HG02938 (cell line): ENCODE results near the gene C2orf68.
A peak's percentile ranks its signal among the peaks of the same experiment; 100 is the strongest.
"Not testable (repeated sequence)": the region's sequence is repeated elsewhere in the genome, so short reads cannot be mapped to it uniquely, and the experiment has no call there.

Source experiments
- ATAC-seq: cut with Tn5 transposase; IDR thresholded peaks from one replicate; pipeline ENCODE4 v1.9.1; 2021; ENCODE audit warnings: mild to moderate bottlenecking, moderate library complexity; ENCODE audit not compliant: unreplicated experiment

C2orf68 gene

DNA sequence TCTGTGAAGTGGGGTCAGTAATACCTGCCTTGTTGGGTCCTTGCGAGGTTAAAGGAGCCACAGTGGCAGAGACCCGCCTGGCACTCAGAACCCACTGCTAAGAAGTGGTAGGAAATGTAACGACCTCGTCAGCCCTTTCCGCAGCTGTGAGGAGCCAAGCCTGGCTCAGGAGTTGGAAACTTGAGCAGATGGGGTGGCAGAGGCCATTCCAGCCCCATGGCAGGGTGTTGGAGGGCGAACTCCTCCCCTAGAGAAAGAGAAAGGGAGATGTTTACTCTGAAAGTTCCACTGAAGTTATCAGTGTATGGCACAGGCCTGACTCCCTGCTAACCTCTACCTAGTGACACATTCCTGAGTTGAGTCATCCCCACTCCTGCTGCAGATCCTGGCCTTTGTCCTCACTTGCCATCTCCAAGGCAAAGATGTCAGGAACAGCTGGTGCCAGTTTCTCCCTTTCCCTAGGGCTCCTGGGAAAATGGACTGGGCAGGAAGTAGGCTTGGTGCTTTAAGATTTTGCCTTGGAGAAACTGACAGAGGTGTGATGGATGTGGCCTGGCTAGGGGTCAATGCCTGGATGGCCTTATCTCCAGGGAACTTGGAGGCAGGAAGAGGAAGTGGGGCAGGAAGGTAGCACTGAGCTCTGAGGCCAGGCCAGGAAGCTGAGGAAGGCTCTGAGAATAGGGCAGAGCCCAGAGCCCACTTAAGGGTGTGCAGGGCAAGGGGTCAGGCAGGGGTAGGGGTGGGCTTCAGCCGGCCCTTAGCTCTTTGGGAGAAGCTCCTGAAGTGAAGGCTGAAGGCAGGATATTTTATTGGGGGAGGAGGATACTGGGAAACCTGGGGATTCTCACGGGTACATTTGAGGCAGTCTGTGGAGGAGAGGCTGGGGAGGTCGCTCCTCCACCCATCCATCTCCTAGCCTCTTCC, 26.7 kb downstream of the C2orf68 start:
- ATAC-seq = peak; percentile 48

DNA sequence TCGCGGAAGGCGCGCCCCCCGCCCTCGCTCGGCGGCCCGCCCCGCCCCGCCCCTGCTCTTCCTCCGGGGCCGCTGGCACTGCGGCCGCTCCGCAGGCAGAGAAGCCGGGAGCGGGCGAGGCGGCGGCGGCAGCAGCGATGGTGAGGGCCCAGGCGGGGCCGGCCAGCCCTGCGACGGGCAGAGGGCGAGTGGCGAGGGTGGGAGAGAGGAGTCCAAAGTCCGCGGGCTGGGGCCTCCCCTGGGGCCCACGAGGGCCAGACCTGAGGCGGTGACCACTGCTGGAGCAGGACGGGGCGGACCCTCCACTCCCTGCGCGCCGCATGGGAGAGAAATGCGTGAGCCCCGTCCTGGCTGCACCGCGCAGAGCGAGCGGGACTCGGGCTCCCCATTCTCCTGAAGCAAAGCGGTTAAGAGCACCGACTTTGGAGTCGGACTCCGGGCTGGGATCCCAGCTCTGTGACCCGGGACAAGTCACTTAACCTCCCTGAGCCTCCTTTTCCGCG, 27.5 kb downstream of the C2orf68 start, which contains the start of gene VAMP5:
VAMP5 (plus strand) TSS at position 78 of the 503 bp plus-strand sequence; CDS start at position 138, 60 bp downstream.
- ATAC-seq = peak; percentile 10

DNA sequence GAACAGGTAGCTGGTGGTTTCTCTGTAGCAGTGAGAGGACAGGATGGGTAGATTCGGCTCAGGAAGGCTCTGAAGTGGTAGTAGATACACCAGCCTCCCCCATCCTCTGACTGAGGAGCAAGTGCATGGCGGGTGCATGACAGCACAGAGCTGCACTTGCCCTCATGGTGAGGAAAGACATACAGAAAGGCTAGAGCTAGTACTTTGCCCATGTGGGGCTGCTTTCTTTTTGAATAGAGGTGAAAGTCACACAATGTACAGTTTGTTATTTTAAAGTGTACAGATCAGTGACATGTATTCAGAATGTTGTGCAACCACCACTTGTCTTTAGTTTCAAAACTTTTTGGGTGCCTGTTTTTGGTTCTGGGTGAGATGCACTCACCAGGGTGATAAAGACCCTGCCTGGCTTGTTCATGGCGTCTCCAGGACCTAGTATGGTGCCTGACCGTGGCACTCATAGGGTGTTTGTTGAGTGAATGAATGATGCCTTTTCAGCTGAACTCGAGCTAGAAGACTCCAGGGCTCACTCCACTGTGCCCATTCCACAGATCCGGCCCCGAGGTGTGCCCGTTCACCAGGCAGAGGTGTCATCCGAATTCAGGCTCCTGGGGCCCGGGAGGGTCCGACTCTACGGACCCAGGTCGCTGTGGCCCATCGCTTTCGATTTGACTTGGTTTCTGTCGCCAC, 28.1 kb downstream of the C2orf68 start:
- ATAC-seq = peak; percentile 50

DNA sequence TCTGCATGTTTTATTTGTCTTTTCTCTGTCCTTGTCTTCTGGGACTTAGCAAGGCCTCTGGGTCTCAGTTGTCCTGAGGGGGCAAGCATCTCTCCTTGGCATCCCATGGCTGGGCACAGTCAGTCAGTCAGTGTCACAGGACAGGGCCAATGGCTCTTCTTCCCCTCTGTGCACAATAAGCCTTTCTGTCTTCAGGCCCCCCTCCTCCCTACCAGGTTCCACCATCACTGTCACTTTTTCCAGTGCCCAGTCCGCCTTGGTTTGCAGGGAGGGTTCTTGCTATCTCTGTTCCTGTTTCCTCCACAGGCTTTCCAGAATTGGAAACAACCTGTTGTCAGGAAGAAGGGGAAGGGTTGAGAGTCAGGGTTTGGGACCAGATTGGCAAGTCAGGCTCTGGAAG, 29.4 kb downstream of the C2orf68 start:
- no peak for ATAC-seq

DNA sequence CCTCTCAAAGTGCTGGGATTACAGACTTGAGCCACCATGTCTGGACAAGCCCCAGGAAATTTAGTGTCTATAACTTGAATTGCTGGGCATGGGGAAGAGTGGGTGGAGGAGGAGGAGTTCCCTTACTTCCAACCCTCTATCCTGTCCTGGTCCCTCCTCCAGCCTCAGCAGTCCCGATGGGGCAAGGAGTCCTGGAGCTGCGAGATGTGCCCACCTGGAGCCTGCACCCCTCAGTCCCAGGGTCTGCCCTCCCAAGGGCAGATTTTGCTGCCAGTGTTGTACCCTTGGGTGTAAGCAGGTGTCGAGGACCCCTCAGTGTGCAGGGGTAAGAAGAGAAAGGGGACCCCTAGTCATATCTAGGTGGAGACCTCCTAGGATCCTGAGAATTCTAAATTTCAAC, 31.7 kb downstream of the C2orf68 start:
- no peak for ATAC-seq

DNA sequence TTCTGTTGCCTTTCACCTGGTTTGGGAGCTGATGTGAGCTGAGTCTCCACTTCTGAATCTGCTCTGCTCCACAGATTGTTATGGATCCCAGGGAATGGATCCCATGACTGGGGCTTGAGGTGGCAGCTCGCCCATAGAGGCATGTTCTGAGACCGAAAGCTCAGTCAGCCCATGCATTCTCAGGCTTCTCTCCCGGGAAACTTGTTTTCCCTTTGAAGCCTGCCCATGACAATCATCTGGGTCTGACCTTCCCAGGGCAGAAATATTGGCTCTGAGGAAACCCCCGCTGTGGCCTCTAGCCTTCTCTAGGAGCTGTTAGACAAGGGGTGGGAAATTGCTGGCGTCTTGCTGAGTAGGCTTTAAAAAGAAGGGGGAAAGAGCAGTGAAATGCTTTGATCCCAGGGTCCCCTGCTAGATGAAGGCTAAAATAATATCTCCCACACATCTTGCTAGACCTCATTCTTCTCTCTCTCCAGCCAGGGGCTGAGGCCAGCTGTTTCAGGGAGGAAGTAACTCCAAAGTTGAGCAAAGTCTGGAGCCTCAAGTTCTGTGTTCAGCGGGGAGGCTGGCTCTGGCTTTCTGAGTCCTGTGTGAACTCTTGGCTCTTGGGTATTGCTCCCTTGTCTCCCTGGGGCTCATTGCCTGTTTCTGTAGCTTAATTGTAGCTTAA, 32.5 kb downstream of the C2orf68 start:
- no peak for ATAC-seq

DNA sequence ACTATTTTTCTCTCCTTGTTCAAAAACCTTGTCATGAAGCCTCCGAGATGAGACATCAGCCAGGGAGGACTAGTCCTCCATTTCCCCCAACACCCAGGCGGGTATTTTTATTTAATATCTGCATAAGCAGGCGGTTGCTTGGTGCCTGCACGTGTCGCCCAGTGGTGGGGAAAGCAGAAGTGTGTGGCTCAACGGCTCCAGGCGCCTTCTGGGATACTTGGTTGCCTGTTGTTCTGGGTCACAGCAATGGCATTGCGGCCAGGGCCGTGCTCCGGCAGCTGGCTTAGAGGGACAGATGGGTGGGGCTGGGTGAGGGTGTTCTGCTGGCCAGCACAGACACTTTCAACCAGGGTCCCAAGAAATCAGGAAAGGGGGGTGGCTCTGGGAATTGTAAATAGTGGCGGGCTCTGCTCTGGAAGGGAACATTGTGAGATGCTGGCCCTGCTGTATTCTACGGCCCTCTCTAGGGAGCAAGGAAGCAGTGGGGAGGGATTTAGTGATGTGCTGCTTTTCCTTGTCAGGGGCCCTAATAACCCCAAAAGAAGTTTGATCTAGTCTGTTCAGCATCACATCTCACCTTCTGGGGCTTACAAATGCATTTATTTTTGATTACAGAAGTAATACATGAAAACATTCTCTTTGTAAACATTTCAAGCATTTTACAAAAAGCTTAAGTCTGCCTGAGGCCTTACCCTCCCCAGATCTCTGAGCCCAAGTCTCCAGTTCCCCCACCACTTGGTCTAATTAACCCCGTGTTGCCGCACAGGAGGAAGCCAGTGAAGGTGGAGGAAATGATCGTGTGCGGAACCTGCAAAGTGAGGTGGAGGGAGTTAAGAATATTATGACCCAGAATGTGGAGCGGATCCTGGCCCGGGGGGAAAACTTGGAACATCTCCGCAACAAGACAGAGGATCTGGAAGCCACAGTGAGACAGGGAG, 33.4 kb downstream of the C2orf68 start:
- peak; percentile 44 for ATAC-seq

DNA sequence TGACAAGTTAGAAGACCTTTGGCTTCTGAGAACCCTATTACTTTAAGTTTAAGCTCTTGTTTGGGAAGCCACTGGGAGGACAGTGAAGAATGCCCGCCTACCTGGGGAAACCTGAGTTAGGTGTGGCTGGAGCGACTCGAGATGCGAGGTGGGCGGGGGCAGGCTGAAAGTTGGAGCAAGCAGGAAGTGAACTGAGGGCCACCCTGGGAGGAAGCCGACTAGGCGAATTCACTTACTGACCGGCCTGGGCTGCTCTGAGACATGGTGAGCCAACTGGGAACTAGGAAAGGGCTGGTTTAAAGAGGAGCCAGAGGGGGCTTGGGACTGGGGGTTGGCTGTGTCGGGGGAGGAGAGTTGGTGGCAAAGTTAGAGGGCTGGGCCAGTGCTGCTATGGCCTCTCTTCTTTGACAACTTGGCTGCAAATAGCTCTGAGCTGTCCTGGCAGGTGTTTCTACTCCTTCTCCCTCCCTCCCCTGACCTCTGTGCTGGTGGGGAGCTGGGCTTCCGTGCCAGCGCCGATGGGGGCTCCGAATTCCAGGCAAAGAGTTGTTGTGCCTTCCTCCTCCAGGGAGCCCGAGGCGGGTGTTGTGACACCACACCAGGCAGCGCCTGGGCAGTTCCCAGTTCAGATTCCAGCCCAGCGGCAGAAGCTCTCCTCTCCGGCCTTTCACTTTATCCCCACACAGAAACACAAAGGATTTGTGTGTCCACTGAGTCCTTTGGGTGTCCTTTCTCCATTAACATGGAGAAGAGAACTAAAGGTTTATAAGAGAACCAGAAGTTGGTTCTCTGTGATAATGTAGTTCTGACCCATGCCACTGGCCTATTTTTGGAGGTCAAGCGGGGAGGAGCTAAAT, 34.3 kb downstream of the C2orf68 start, which contains the start of gene VAMP8:
VAMP8 (plus strand) TSS at position 201 of the 857 bp plus-strand sequence; CDS start at position 262, 61 bp downstream.
- peak; percentile 31 for ATAC-seq

DNA sequence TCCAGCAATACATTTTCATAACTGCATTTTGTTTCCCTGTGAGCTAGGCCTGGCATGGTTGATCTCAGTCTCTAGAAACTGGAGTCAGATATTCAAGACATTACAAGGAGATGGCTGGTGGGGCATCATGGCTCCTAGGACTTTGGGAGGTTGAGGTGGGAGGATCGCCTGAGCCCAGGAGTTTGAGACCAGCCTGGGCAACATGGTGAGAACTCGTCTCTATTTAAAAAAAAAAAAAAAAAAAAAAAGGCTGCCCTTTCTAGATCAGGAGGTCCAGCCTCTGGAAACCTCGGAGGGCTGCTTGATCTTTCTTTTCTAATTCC, 34.8 kb downstream of the C2orf68 start:
- no peak for ATAC-seq

DNA sequence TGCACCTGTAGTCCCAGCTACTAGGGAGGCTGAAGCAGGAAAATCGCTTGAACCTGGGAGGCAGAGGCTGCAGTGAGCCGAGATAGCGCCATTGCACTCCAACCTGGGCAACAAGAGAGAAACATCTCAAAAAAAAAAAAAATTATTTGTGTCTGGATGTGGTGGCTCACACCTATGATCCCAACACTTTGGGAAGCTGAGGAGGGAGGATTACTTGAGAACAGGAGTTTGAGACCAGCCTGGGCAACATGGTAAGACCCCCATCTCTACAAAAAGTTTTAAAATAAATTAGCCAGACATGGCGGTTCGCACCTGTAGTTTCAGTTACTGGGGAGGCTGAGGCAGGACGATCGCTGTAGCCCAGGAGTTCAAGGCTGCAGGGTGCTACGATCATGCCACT, 36.1 kb downstream of the C2orf68 start:
- ATAC-seq = no peak

DNA sequence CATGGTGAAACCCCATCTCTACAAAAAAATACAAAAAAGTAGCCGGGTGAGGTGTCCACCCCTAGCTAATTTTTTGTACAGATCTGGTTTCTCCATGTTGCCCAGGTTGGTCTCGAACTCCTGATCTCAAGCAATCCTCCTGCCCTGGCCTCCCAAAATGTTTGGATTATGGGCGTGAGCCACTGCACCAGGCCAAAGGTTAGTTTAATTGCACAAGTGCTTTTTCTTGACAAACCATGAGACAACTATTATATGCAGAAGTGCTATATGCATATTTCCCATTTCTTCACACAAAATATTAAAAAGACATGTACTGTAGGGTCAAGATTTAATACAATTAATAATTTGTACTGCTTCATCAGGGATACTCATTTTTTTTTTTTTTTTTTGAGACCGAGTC, 45.6 kb downstream of the C2orf68 start:
- ATAC-seq = no peak

DNA sequence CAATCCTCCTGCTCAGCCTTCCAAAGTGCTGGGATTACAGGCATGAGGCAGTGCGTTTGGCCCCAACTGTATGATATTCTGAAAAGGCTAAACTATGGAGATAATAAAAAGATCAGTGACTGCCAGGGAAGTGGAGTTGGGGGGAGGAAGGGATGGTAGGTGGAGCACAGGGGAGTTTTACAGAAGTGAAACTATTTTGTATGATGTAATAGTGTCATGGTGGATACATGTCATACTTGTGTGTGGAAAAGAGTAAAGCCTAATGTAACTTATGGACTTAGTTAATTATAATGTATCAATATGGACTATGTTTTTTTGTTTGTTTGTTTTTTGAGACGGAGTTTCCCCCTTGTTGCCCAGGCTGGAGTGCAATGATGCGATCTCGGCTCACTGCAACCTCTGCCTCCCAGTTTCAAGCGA, 47.7 kb downstream of the C2orf68 start:
- no peak for ATAC-seq

DNA sequence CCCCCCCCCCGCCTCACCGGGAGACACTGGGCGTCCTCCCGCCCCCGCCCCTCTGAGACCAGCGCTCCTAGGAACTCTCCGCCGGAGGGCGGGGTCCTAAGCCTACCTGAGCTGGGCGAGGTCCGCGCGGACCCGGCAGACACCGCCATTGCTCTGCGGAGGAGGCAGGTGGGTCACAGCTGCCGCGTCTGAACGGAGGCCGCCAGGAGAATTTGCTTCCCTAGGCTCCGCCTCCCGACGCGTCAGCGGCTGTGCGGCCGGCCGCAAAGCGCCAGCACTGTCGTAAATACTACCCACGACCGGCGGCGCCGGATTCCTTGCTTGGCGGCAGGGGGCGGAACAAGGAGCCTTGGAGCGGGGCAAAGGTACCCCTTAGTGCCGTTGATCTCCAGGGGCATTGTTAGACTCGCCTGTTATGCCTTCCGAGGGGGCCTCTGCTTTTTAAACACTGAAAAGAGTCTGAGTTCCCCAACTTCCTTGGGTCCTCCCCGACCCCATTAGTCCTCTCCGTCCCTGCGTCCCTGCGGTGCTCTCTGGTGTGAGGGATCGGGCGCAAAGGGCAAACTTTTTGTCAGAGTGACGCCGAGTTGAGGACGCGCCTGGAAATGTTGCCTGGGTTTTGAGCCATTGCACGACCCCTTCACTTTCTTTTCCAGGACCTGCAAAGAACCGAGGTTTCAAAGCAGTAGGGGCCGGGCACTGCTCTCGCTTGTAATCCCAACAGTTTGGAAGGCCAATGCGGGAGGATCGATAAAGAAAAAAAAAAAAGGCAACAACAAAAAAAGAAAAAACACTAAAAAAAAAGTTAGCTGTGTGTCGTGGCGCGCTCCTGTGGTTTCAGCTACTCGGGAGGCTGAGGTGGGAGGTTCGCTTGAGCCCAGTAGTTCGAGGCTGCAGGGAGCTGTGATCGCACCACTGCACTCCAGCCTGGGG, 50.3 kb downstream of the C2orf68 start, which contains the start of gene GGCX:
GGCX (minus strand) TSS at position 214 of the 933 bp plus-strand sequence; CDS start at position 149, 65 bp downstream.
- ATAC-seq = peak; percentile 89

DNA sequence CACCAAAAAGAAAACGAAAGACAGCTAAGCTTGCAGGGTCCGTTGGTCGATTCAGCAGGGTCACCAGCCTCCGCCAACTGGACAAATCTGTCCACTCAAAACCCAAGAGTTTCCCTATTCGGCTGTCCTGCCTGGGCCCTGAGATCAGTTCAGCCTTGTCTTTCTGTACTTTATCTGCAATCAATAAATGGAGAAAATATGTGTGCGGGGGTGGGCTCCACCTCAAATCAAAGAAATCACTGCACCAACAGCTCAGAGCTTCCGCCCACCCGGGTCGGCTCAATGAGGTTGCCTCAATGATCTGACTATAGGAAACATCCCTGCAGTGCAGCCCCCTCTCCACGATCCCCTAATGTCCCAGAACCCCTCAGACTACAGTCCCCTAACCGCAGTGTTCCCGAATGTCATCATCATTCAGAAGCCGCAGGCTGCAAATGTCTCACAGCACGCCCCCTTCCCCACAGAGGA, 51.0 kb downstream of the C2orf68 start:
- ATAC-seq = peak; percentile 7

DNA sequence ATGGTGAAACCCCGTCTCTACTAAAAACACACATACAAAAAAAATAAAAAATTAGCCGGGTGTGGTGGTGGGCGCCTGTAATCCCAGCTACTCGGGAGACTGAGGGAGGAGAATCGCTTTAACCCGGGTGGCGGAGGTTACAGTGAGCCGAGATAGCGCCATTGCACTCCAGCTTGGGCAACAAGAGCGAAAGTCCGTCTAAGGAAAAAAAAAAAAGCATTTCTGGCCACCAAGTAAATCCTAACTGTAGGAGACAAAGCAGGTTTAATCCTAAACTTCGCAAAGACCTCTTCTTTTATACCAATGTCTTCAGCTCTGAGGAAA, 51.5 kb downstream of the C2orf68 start:
- not testable (repeated sequence) for ATAC-seq

DNA sequence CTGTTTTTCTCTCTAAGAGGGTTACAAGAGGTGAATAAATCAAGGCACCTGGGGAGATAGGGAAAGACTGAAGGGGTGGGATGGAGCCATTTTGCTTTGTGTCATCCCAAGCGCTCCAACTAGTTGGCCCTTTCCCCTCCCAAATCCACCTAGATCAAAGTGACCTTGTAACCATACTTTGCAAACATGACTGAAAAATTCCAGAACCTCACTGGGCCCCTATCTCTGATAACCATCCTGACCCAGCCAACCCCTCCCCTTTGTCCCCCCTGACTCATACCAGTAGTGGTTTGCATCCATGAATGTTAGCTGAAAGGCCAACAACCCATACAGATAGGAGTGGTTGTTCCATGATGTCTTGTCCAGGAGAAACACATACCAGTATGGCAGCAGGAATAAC, 53.7 kb downstream of the C2orf68 start:
- no peak for ATAC-seq

DNA sequence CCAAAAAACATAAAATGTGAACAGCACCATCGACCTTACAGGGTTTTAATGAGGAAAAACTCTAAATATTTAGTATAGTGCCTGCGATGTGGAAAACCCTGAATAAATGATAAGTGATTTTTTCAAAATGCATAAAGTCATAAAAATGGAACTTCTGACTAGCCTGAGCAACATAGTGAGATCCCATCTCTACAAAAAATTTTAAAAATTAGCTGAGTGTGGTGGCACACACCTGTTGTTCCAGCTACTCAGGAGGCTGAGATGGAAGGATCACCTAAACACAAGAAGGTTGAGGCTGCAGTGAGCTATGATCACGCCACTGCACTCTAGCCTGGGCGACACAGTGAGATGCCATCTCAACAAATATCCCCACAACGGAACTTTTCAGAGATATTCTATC, 54.7 kb downstream of the C2orf68 start:
- ATAC-seq = no peak
